Mammary epithelial cell (primary cell): Measurements from ENCODE around the gene CYB561A3.

ENCODE experiments used
- CTCF ChIP-seq, 2 donors: IDR thresholded peaks in 1 of 2; conservative IDR thresholded peaks in 1 of 2; 2 replicates each; pipeline ENCODE4 v1.5.1; 2011 to 2012; ENCODE audit warnings: inconsistent platforms in 2 of 2, low read length in 2 of 2, mild to moderate bottlenecking in 2 of 2, control low read depth in 1 of 2, low read depth in 1 of 2; ENCODE audit not compliant: insufficient read depth in 1 of 2; ENCODE audit errors: extremely low read depth in 1 of 2
- EZH2 ChIP-seq: IDR thresholded peaks from 2 replicates; pipeline ENCODE4 v1.6.1; 2012; ENCODE audit warnings: low read length, inconsistent platforms, borderline replicate concordance

GRCh38 chr11:61315260-61315659 lies 46.4 kb downstream of the CYB561A3 start:
- TF ChIP-seq CTCF (conservative IDR thresholded peaks at IDR 0.05 in 1 of 2, IDR thresholded peaks at IDR 0.05 in 1 of 2; ENCODE audit: extremely low read depth in 1 of 2, insufficient read depth in 1 of 2, low read depth in 1 of 2, low read length in 2 of 2) = no peak
- no peak for TF ChIP-seq EZH2
